COLO829 (cell line): Measurements from ENCODE around the gene GARIN5A.

Source experiments
- DNase-seq: peaks from one replicate; pipeline ENCODE4 v3.0.0; 2012; ENCODE audit warnings: low spot score

Gene GARIN5A

DNA sequence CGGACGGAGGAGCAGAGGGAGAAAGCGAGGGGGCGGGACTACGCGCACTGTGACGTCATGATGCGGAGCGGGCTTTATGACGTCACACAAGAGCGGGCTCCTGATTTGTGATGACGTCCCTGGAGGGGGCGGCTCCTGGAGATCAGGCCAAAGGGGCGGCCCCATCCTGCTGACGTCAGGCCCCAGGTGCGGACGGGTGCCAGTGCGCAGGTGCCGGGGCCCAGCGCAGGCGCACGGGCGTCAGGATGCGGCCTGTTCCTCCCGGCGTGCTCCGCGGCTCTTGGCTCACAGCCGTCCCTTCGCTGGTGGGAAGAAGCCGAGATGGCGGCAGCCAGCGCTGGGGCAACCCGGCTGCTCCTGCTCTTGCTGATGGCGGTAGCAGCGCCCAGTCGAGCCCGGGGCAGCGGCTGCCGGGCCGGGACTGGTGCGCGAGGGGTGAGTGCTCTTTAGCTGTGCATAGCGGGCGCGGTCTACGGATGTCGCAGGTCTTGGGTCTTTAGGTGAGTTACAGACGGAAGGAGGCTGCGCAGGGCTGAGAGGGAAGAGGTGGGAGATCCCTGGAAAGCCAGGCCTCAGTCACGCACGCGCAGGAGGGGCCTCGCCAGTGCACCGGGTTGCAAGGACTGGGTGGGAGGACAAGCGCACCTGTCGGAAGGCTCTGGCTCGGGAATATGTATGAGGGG, at the start of gene GARIN5A, which contains the start of gene EMC10:
TSS of gene GARIN5A (minus strand) at position 625 of the 683 bp plus-strand sequence. CDS start at position 165, 460 bp downstream.
TSS of gene EMC10 (plus strand) at position 284 of the 683 bp plus-strand sequence. CDS start at position 322, 38 bp downstream.
- peak; percentile 99 for DNase-seq

DNA sequence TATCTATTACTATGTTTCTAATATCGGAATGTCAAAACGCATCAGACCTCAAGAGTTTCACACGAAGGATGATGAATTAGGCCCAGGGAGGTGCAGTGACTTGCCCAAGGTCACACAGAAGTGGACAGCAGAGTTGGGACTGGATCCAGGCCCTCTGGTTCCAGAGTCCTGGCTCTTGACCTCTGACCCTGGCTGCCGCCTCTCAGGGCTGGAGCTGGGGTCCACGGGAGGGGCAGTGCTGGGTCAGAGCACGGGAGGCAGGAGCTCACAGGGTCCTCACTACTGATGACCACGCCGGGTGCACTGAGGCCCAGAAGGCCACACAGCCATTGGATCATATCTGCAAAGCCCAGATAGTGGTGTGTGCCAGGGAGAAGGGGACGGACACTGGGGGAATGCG, 46.2 kb upstream of the GARIN5A start:
- DNase-seq, result no peak

DNA sequence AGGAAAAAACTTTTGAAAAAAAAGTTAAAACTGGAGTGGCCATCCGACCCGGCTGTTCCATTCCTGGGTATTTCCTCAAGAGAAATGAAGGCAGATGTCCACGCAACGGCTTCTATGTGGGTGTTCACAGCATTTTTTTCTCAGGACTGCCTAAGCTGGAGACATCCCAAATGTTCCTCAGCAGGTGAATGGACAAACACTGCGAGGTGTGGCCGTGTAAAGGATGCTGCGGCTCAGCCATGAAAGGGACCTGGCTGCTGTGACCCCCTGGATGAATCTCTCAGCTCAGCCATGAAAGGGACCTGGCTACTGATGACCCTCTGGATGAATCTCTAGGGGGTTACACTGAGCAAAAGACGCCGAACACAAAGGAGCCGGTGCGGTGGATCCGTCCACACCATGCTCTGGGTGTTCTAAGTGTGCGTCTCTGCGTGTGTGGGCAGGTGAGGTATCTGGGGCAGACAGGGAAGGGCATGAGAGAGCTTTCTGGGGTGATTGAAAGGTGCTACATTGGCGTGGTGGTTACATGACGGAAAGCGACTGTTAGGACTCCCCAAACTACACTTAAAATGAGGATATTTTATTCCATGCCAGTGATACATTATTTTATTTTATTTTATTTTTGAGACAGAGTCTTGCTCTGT, 44.3 kb upstream of the GARIN5A start:
- no peak for DNase-seq

GRCh38 chr19:50519006-50519575, 42.4 kb upstream of the GARIN5A start:
- DNase-seq, result no peak

DNA sequence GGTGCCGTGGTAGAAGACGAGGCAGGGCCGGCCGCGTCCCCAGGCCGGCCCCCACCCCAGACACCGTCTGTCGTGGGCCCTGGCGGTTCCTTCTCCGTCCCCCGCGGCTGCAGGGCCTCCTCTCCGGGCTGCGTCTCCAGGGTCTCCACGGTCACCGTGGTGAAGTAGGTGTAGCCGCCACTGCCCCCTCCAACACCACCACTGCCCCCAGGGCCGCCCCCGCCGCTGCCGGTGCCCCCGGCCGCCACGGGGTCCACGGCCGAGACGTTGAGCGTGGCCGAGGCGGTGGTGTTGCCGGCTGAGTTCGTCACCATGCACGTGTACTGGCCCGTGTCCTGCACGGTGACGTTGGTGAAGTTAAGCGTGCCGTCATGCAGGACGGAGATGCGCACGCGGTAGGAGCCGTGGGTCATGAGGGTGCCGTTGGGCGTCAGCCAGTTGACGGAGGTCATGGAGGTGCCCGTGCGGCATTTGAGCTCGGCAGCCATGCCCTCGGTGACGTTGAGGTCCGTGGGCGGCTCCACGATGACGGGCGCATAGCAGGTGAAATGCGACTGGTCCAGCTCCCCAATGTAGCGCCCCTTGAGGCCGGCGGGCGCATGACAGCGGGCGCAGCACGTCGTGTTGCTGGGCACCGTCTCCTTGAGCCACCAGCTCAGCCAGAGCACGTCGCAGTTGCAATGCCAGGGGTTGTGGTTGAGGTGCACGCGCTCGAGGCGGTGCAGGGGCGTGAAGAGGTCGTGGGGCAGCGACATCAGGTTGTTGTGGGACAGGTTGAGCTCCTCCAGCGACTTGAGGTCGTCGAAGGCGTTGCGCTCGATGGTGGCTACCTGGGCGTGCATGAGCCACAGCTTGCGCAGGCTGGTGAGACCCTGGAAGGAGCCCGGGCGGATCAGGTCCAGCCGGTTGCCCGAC, 41.7 kb upstream of the GARIN5A start:
- no peak for DNase-seq

DNA sequence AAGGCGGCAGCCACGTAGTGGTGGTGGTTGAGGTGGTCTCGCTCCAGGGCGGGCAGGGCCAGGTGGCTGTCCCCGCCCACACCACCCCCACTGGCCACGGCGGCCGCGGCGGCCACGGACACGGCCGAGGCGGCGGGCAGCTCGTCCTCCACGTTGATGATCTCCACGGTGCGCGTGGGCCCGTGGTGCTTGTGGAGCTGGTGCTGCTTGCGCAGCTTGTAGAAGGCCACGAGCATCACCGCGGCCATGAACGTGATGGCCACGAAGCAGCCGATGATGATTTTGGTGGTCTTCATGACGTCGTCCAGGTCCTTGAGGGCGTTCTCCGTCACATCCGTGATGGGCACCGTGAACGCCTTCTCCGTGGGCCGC, 41.0 kb upstream of the GARIN5A start:
- DNase-seq, result no peak

- DNase-seq, result no peak
These were observed 40.5 kb upstream of the GARIN5A start for GRCh38 chr19:50516964-50517703.

DNA sequence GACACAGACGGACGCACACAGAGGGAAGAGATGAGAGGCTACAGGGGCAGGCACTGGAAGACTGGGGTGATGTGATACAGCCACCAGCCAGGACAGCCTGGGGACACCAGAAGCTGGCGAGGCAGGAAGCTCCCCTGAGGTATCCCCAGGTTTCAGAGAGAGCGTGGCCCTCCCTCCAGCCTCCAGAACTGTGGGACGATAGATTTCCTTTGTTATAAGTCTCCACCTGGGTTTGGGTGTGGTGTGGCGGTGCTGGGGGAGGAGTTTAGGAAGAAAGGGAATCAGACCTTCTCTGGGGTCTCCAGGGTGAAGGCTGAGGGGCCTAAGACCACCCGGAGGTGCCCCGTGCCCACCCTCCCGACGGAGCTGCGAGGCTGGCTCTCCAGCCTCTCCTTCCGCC, 39.8 kb upstream of the GARIN5A start:
- no peak for DNase-seq

- DNase-seq, result no peak
These were observed 38.5 kb upstream of the GARIN5A start for GRCh38 chr19:50515168-50515561.

GRCh38 chr19:50514346-50515167, 37.9 kb upstream of the GARIN5A start:
- no peak for DNase-seq

DNA sequence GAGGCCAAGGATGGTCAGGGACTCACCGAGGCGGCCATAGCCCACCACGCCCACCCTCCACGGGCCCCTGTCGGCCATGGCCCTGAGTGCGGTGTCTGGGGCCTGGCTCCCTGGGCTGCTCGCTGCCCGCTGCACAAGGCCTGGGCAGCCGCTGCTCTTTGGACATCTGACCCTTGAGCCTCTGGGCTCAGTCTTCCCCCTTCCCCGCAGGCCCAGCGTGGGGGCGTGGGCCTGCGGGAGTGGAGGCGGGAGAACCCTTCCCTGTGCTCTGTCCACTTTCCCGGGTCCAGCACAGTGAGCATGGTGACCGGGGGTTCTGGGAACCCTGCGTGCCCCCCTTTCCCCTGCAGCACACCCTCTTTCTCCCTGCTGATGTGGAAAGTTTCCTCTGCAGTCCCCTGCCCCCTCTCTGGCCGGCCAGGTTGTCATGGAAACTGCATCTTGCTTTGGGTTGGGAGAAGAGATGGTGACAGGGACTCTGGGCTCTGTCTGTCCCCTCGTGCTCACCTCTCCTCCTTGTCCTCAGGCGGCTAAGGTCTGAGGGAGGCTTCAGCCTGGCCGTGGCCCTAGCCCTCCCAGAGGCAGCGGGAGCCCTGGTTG, 37.2 kb upstream of the GARIN5A start, which contains the start of gene ASPDH:
TSS of gene ASPDH (minus strand) at position 168 of the 600 bp plus-strand sequence. CDS start at position 78, 90 bp downstream.
- no peak for DNase-seq

GRCh38 chr19:50512999-50513745, 36.5 kb upstream of the GARIN5A start:
- DNase-seq, result no peak

GRCh38 chr19:50512112-50512998, 35.7 kb upstream of the GARIN5A start:
- no peak for DNase-seq

DNA sequence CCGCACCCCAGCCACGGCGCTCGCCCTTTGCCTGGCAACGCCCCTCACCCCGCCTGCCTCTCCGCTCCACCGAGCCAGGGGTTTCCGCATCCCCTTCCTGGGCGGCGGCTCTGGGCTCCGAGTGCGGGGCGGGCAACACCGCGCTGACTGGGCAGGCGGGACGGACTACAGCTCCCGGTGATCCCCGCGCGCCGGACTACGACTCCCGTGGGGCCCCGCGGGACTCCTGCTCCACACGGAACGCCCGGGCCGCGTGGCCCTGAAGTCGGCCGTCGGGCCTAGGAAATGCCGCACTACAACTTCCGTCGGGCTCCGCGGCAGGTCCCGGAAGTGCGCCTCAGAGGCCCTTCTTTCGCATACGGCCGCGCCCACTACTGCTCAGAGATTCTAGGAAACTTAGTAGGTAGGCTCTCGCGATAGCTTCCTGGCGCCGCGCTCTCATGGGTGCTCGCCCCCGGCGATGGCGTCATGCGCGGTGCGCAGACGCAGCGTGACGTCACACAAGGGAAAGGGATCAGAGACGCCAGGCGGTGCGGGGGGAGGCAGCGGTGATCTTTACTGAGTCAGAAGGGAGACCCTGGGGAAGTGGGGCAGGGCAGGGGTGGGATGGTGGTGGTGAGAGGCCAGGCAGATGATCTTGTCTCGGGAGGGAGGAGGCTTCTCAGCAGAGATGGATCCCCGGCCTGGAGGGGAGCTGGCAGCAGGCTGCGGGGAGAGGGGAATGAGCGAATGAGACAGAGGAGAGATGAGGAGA, 34.6 kb upstream of the GARIN5A start, which contains the start of gene JOSD2:
TSS of gene JOSD2 (minus strand) at position 123 of the 754 bp plus-strand sequence. CDS start 760 bp downstream, outside the sequence.
- DNase-seq, result peak; percentile 98

GRCh38 chr19:50510700-50511068, 34.0 kb upstream of the GARIN5A start:
- no peak for DNase-seq

DNA sequence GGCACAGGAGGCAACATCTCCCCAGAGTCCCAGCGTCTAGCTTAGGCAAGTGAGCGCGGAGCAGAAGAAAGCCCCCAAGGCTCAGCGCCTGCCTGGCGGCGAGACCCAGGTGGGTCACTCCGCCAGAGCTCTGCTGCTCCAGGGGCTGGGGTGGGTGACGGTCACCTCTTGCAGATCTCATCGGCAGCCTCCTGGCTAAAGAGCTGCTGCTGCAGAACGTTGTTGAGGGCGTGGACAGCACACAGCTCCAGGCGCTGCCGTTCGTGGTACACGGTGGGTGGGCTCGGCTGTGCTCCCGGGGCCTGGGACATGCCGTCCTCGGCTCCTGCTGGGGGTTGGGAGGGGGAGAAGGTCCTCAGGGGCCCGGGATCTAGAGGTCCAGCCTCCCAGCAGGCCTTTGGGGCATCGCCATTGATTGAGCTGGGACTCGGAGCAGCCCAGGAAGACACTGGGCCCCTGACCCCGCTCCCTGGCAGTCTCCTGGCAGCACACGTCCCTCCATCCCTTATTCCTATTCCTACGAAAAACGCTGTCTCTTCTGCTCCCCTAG, 33.5 kb upstream of the GARIN5A start:
- no peak for DNase-seq

DNA sequence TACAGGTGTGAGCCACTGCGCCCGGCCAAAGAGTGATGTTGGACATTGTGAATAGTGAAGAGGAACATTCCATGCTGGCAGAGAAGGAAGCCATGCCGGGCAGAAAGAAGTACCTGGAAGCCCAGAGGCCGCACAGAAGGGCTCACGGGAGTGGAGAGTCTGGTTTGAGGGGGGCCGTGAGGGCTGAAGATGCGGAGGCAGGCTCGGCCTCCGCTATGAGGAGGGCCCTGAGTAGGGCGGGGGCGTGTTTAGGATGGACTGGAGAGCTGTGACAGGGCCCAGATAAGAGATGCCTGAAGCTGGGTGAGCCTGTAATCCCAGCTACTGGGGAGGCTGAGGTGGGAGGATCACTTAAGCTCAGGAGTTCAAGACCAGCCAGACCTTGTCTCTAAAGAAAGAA, 32.7 kb upstream of the GARIN5A start:
- no peak for DNase-seq
